Measurements from ENCODE around the gene ASB1. TPM values are rescaled to one million over a fixed set of nuclear protein-coding genes. Genes with fewer than 3 reads are reported as not detected.
"Not testable (repeated sequence)": the region's sequence is repeated elsewhere in the genome, so short reads cannot be mapped to it uniquely, and the experiment has no call there.

Gene ASB1
- total RNA-seq, 3 donors from 2014 or later = 11.2 to 18.7 (median 18.4) TPM

- no peak for DNase-seq (ENCODE audit: low spot score in 2 of 2)
- intact Hi-C loops (cut with DNase I; ENCODE audit: low total_unique reads) = no loop called here
- Histone ChIP-seq H3K9me3 (no peaks in the 10 kb centered on the region), H3K4me1 (peaks cover 0 to 4% of the 10 kb centered on the region in 2 donors), H3K36me3 (no peaks in the 10 kb centered on the region), H3K27ac (peak overlapping the region; percentile 72 to 80), H3K4me3 (no peak overlapping the region), H3K27me3 (no peaks in the 10 kb centered on the region)
- TF ChIP-seq CTCF (IDR thresholded peaks at IDR 0.05) = no peak
- TF ChIP-seq POLR2A (IDR thresholded peaks at IDR 0.05) = no peak
- no peak for TF ChIP-seq POLR2AphosphoS5 (IDR thresholded peaks at IDR 0.05)
Observed at GRCh38 chr2:238440331-238440730, 13.6 kb downstream of the ASB1 start.

- Histone ChIP-seq H3K9me3 (no peaks in the 10 kb centered on the region), H3K27me3 (no peaks in the 10 kb centered on the region), H3K27ac (peak overlapping the region; percentile 72 to 80), H3K4me1 (peaks cover 0 to 4% of the 10 kb centered on the region in 2 donors), H3K4me3 (no peak overlapping the region), H3K36me3 (no peaks in the 10 kb centered on the region)
- no peak for DNase-seq (ENCODE audit: low spot score in 2 of 2)
- TF ChIP-seq POLR2AphosphoS5 (IDR thresholded peaks at IDR 0.05) (no peak), POLR2A (IDR thresholded peaks at IDR 0.05) (no peak), CTCF (IDR thresholded peaks at IDR 0.05) (no peak)
- intact Hi-C loops (cut with DNase I; ENCODE audit: low total_unique reads) = no loop called here
Observed at GRCh38 chr2:238440767-238441166, 14.0 kb downstream of the ASB1 start.

GRCh38 chr2:238441262-238442114 is 14.8 kb downstream of the ASB1 start:
- Histone ChIP-seq H3K27ac (no peak overlapping the region), H3K9me3 (no peaks in the 10 kb centered on the region), H3K36me3 (no peaks in the 10 kb centered on the region), H3K4me1 (peaks cover 0 to 4% of the 10 kb centered on the region in 2 donors), H3K4me3 (no peak overlapping the region), H3K27me3 (no peaks in the 10 kb centered on the region)
- intact Hi-C loops (cut with DNase I; ENCODE audit: low total_unique reads) = no loop called here
- no peak for DNase-seq (ENCODE audit: low spot score in 2 of 2)
- TF ChIP-seq CTCF (IDR thresholded peaks at IDR 0.05) = no peak
- no peak for TF ChIP-seq POLR2AphosphoS5 (IDR thresholded peaks at IDR 0.05)
- no peak for TF ChIP-seq POLR2A (IDR thresholded peaks at IDR 0.05)

GRCh38 chr2:238442257-238442656 is 15.5 kb downstream of the ASB1 start:
- intact Hi-C loops (cut with DNase I; ENCODE audit: low total_unique reads); H3K36me3 ChIP-seq: not testable (repeated sequence)

GRCh38 chr2:238444242-238444641 is 17.5 kb downstream of the ASB1 start:
- Histone ChIP-seq H3K27ac (no peak overlapping the region), H3K27me3 (no peaks in the 10 kb centered on the region), H3K36me3 (peaks cover 3% of the 10 kb centered on the region), H3K9me3 (no peaks in the 10 kb centered on the region), H3K4me3 (no peak overlapping the region), H3K4me1 (no peaks in the 10 kb centered on the region)
- no peak for DNase-seq (ENCODE audit: low spot score in 2 of 2)
- TF ChIP-seq POLR2AphosphoS5 (IDR thresholded peaks at IDR 0.05) = no peak
- TF ChIP-seq POLR2A (IDR thresholded peaks at IDR 0.05) = no peak
- no peak for TF ChIP-seq CTCF (IDR thresholded peaks at IDR 0.05)
- intact Hi-C loops (cut with DNase I; ENCODE audit: low total_unique reads) = no loop called here

More at GRCh38 chr2:238442257-238442656, 15.5 kb downstream of the ASB1 start:
- not testable (repeated sequence) for DNase-seq (ENCODE audit: low spot score in 2 of 2); H3K9me3 ChIP-seq; H3K27me3 ChIP-seq; H3K4me3 ChIP-seq; H3K27ac ChIP-seq; H3K4me1 ChIP-seq
